Activated CD4-positive, CD25-positive, alpha-beta regulatory T cell (primary cell): ENCODE measurements around the gene CENPI.
"Not testable (repeated sequence)": the region's sequence is repeated elsewhere in the genome, so short reads cannot be mapped to it uniquely, and the experiment has no call there.

Source experiments
- DNase-seq, 4 experiments: peaks; one replicate each; lab custom pipeline; 2025; lab: John Stamatoyannopoulos, UW

Gene CENPI

DNA sequence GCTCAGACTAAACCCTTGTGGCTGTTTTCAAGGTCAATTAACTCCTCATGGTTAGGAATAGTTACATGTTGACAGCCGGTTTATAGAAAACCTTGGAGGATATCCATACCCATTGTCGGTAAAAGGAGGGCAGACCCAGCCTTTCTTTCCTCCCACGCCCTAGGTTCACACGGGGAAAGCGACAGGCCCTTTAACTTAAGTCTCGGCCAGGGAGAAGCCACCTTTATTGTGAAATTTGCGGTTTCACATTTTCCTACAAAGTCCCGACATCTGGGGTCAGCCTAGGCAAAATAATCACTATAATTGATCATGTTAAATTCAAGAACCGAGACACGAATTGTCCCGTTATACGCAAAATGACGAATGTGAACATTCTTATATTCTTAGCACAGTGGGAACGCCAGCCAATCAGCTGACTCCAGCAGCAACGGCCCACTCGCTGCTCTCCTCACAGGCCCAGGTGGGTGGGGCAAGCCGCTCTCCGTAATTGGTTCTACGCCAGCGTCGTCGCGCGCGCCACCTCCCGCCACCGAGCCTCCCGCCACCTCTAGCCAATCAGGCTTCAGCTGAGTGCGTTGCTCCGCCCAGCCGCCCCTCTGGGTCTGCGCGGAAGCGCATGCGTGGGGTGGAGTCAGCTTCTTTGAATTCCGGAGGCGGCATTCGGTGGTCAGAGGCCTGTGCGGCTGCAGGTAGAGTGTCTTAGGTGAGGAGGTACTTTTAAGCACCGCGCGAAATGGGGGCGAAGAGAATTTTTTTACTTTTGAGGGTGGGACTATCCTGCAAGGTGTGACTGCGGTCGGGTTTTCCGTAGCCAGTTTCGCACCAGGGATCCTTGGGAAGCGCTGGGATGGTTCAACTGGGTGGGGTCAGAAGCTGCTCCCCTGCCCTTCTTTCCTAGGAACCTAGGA lies at the start of gene CENPI:
Gene CENPI, plus strand, starts transcription at position 659 of the 908 bp plus-strand sequence. CDS start 2,867 bp downstream, outside the sequence.
- DNase-seq: peak; percentile 74 to 84 (median 80)

GRCh38 chrX:101051153-101051548 lies 46.9 kb upstream of the CENPI start:
- no peak for DNase-seq

DNA sequence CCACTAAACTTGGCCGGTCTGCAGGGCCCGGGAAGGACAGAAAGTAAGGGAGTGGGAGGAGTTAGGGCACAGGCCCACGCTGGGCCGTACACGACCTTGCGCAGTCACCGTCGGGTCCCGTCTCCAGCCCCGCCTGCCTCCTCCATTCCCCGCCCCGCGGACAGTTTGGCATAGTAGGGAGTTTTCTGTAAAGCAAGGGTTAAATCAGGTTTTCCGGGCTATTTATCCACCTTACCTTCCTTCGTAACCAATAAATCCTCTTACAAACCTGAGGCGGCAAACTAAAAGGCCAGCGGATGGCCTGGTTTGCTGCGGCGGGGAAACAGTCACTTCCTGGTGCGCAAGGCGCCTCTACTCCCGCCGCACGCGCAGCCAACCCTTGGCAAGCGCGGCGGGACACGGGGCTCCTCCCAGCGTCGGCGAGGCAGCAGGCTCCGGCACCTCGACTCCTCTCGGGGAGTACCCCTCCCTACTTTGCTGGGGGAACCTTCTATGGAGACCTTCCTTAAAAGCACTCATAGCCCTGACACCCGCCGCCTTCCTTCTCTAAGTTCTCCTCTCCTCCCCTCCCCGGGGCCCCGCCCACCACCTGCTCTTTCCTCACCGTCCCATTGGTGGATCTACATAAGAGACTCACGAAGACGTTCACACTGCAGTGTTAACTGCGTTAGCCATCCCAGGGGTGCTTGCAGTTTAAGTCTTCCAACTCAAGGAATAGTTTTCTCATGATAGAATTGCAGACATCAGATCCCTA lies 46.3 kb upstream of the CENPI start, which contains the start of gene TRMT2B:
Gene TRMT2B, minus strand, starts transcription at position 563 of the 754 bp plus-strand sequence. CDS start 9,822 bp downstream, outside the sequence.
- peak; percentile 42 to 68 (median 62) for DNase-seq

- DNase-seq: not testable (repeated sequence)
Measured at GRCh38 chrX:101056551-101056950, 41.5 kb upstream of the CENPI start.

DNA sequence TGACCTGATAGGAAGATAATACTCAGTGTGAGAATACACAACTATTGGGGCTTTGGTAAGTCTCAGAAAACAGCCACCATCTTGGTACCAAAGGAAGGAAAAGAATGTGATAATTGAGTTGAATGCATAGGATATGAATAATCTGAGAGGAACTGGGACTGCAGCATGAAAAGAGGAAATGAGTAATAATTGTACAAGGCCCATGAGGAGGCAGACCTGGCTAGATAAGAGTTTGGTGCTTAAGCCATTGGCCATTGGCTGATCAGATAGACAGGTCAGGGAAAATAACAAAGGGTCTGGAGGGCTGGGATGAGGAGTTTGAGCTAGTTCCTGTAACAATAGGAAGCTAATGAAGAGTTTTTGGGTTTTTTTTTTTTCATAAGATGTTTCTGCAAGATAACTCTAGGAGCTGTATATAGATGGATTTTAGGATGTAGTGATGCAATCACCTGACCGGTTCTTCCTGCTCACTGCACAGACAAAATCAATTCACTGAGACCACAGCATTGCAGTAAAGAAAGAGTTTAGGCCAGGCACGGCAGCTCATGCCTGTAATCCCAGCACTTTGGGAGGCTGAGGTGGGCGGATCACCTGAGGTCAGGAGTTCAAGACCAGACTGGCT lies 40.8 kb upstream of the CENPI start:
- no peak for DNase-seq

DNA sequence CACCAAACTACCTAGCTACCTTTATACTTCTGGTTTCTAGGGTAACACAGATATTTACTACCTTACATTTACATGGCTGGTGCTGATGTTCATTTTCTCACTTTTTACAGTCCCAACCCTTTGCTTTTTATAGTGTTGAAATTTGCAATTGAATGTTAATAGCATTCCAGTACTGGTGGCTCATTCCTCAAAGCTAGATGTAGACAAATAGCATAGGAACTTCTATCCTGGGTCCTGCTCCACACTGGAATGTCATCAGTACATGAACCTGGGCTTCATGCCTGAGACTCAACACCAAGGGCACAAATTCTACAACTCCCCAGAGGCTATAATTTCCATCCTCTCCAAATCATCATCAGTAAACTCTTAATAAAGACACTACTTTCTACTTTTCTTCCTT lies 35.8 kb upstream of the CENPI start:
- no peak for DNase-seq

DNA sequence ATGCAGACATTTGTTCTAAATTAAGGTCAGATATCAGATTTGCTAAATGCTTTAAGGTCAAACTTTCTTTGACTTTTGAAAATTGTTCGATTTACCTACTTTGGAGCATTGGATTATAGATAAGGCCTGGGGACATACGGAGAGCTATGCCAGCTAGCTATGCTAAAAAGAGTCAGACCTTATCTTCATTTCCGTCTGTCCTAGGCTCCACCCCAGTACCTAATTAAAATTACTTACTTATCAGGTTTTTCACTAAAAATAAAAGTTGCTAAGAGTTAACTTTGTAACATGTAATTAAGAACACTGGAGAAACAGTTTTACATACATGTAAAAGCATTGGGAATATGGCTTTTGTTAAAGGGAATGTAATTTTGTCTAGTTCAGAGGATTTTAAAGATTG lies 26.4 kb upstream of the CENPI start:
- no peak for DNase-seq

- no peak for DNase-seq
Measured at GRCh38 chrX:101078716-101079598, 19.0 kb upstream of the CENPI start, which contains the start of gene TMEM35A. Gene TMEM35A (plus strand): TSS chrX:101078879. CDS start chrX:101079003, 124 bp downstream.

- no peak for DNase-seq
Measured at GRCh38 chrX:101079736-101080270, 18.2 kb upstream of the CENPI start.

DNA sequence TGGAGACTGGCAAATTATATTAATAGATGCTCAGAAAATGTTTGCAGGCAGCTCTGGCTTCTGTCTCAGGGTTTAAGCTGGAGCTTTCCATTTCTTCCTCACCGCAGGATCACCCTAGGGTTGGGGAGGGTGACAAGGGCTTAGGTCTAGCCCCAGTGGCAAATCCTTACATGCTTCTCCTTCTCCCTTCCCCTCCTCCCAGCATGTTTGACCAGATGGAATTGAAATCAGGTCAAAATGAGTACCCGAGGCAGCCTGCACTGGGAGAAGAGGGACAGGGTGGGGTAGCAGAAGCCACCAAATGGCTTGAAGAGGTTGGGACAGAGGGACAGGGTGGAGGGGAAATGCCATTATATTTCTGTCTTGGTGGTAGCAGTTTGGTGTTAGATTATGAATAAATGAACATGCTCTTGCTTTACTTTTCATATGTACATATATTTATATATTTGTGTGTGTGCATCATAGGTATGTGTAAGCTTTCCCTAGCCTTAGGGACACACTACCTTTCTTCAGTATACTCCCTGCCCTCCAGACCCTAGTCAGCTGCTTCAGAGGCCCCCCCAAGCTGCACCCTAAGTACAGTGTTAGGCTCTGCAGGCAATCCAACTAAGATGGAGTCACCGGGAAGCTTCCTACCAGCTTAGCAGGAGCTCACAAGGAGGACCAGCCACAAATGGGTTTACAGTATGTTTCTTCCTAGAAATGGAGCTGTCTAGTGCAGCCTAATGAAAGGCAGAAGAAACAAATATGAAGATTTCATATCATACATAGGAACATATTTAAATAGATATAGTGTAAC lies 17.5 kb upstream of the CENPI start:
- no peak for DNase-seq

DNA sequence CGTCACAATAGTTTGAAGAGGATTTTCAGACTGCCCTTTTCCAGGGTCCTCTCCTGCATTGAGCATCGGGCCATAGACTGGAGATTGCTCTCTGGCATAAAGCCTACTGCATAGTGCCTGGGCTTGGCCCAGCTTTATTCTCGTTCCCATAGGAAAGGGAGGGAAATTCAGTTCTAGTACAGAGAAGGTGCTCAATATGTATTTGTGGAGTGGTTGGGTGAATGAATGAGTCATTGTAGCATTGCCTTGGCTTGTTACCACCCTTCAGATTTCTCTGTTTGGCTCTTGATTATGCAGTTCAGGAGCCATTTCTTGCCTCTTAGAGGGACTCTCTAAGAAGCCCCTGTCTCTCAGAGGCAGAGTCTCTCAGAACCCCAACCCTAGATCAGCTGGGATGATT lies 16.8 kb upstream of the CENPI start:
- DNase-seq: no peak

DNA sequence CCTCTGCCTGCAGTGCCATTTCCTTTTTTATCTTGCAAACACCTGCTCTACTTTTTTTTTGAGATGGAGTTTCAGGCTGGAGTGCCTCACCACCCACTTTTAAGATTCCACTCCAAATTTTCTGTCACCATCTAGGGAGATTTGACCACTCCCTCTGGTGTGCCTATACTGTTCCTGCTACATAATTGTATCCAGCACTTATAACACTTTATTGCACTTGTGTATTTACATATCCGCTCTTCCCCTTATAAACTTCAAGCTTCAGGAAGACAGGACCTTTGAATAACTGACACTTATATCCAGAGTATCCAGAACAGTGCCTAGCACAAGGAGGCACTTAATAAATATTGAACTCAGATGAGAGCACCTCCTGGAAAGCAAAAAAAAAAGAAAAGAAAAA lies 6.2 kb upstream of the CENPI start:
- DNase-seq: no peak

- no peak for DNase-seq
Measured at GRCh38 chrX:101108284-101108683, 10.3 kb downstream of the CENPI start.

DNA sequence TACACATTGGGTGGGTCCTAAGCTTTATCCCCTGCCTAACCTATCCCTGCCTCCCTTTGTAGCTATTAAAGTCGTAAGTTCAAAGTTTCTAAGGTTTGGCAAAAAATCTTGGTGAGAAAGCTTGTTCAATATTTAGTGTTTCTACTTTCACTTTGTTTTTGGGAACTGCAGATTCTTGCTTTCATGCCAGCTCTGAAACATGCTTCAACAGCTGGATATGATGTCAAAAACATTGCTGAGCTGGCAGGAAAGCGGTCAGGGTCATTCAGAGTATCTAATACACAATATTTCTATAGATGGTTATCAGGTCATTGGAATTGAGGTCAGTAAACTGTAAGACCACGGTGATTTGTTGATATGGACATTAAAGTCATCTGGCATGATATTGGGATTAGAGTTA lies 19.7 kb downstream of the CENPI start:
- DNase-seq: no peak

DNA sequence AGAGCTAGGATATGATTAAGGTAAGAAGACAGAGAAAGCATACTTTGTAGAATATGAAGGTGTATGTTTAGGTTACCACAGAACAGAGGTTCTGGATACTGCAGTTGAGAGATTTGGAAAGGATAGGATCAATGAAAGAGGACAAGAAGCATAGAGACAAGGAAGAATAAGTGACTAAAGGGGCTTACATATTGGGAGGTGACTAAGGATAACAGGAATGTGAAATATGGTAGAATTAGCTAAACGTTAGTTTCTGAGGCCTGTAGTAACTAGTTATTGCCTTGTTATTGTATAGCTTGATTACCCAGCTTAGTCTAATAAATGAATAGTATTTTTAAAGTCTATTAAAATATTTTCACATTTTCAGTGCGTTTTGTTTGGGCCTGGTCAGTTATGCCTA lies 38.2 kb downstream of the CENPI start:
- DNase-seq: no peak
